ENCODE measurements around the gene NID1. TPM values are rescaled to one million over a fixed set of nuclear protein-coding genes. Genes with fewer than 3 reads are reported as not detected.

The NID1 gene
- total RNA-seq, 1 donor from 2014 or later: 196 TPM

GRCh38 chr1:235955777-235956176, 109.1 kb downstream of the NID1 start:
- DNase-seq: no peak

GRCh38 chr1:235954306-235955283, 110.3 kb downstream of the NID1 start:
- no peak for DNase-seq

- no peak for DNase-seq
Measured at GRCh38 chr1:235953801-235954200, 111.1 kb downstream of the NID1 start.

- DNase-seq: no peak
Measured at GRCh38 chr1:235952950-235953615, 111.8 kb downstream of the NID1 start.

GRCh38 chr1:235951661-235952060, 113.2 kb downstream of the NID1 start:
- no peak for DNase-seq

GRCh38 chr1:235950318-235950717, 114.6 kb downstream of the NID1 start:
- no peak for DNase-seq

GRCh38 chr1:235948774-235949427, 116.0 kb downstream of the NID1 start:
- DNase-seq: no peak

- no peak for DNase-seq
Measured at GRCh38 chr1:235947989-235948388, 116.9 kb downstream of the NID1 start.

- DNase-seq: no peak
Measured at GRCh38 chr1:235946571-235946981, 118.3 kb downstream of the NID1 start.

- DNase-seq: no peak
Measured at GRCh38 chr1:235945775-235946570, 118.9 kb downstream of the NID1 start.

- DNase-seq: peak; percentile 16
Measured at GRCh38 chr1:235943581-235944114, 121.2 kb downstream of the NID1 start.

GRCh38 chr1:235942979-235943575, 121.8 kb downstream of the NID1 start:
- no peak for DNase-seq

GRCh38 chr1:235942625-235942934, 122.3 kb downstream of the NID1 start:
- DNase-seq: no peak

GRCh38 chr1:235941876-235942624, 122.8 kb downstream of the NID1 start:
- no peak for DNase-seq

GRCh38 chr1:235940285-235940684, 124.6 kb downstream of the NID1 start:
- no peak for DNase-seq

GRCh38 chr1:235939480-235939775, 125.5 kb downstream of the NID1 start:
- no peak for DNase-seq

- DNase-seq: peak; percentile 50
Measured at GRCh38 chr1:235938709-235939479, 126.0 kb downstream of the NID1 start.

GRCh38 chr1:235937123-235937522, 127.8 kb downstream of the NID1 start:
- DNase-seq: no peak

GRCh38 chr1:235935235-235936225, 129.4 kb downstream of the NID1 start:
- no peak for DNase-seq
